ENCODE data around the gene SERINC3.

Gene SERINC3

DNA sequence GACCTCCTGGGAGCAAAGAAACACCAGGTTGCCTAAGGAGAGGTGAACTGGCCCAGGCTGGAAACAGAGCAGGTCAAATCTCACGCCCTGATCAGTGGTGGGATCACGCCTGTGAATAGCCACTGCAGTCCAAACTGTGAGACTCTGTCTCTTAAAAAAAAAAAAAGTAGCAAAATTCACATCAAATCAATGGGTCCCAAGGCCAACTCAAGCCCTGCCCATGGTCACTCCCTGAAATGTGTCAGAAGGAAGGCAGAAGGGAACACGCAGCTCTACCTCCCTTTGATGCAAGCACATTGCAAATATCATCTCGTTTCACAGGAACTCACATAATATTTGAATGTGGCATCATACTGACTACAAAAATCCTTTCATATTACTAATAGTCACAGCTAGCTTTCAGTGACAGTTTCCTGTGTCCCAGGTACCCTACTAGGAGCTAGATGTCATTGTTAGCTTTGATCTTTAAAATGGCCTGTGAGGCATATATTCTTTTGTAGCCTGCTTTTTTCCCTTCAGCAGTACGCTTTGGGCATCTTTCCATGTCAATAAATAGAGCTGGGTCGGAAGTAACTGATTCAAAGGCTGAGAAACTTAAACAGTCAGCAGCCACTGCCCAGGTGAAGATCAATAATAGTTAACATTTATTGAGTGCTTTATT is 60.6 kb downstream of the SERINC3 start:
- DNase-seq, result no peak

DNA sequence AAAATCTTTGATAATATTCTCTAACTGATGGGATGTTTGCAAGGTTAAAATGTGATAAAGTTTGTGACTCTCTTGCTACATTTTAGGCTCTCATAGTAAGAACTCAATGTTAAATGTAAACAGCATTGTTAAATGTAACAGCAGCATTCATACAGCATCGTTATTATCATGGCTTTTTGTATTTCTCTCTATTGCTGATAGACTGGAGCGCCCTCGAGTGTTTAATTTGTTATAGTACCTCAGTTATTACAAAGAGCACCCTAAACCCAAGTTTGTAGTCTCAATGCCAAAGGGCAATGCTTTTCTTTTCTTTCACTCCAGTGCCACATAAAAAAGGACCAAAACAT is 61.1 kb downstream of the SERINC3 start:
- DNase-seq, result peak; percentile 4

DNA sequence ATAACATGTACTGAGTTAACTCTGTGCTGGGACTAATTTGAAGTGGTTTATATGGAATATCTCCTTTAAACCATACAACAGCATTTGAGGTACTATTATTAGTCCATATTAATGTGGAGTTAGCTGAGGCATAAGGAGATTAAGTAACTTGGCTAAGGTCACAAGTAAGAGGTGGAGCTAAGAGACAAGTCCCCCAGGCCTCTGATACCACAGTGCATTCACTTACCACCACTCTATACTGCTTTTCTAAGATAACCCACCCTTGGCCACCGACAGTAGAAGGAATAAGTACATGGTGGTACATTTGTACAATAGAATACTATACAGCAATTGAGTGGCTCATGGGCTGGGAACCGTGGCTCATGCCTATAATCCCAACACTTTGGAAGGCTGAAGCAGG is 62.6 kb downstream of the SERINC3 start:
- DNase-seq, result no peak

DNA sequence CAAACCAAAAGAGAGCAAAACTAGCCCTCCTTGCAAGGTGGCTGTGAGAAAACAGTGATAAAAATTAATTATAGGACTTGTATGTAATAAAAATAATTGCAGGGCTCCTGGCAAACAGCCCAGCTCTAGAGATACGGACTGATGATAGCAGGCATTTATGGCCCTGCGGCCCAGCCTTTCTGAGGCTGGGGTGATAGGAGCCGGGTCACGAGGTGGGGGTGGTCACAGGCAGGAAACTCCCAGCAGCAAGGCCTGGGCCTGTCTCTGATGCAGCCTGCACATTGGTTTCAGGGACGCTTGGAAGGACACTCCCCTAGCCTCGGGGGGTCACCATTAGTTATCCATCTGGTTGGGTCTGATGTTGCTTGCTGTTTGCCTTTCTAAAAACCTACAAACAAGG is 64.9 kb downstream of the SERINC3 start:
- DNase-seq, result no peak

DNA sequence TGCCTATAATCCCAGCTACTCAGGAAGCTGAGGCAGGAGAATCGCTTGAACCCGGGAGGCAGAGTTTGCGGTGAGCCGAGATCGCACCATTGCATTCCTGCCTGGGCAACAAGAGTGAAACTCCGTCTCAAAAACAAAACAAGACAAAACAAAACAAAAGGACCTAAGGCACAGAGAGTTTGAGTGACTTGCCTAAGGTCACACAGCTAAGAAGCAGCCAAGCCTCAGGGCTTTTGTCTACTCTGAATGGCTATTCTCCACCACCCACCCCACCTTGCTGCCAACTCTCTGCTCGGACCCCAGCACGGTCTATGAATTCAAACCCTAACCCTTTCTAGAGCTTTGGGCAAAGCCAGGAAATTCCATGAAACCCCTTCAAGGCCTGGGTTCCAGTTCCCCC is 65.3 kb downstream of the SERINC3 start:
- no peak for DNase-seq

DNA sequence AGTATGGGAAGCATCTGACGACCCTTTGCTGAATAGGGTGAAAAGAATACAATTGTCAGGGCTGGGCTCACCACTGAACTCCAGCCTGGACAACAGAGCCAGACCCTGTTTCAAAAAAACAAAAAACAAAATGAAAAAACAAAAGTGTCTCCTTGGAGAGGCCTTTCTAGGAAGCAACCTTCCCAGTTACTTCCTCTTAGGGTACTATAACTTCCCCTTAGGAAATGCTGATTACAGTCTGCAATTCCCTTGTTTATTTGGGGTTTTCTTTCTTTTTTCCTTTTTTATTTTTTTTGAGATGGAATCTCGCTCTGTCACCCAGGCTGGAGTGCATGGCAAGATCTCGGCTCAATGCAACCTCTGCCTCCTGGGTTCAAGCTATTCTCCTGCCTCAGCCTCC is 66.7 kb downstream of the SERINC3 start:
- DNase-seq, result no peak

DNA sequence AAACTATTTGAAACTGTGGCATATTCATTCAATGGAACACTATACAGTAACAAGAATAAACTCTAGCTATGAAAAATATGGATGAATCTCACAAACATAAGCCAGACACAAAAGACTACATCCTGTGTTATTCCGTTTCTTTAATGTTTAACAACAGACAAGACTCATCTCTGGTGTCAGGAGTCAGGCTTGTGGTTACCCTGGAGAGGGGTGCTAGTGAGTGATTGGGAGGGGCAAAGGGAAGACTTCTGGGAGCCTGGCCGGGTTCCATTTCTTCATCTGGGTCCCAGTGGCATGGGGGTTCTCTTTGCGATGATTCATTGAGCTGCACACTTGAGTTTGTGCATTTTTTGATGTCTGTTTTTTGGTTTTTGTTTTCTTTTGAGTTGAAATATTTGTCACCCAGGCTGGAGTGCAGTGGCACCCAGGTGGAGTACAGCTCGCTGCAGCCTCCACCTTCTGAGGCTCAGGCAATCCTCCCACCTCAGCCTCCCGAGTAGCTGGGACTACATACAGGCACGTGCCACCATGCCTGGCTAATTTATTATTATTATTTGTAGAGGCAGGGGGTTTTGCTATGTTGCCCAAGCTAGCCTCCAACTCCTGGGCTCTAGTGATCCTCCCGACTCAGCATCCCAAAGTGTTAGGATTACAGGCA is 67.4 kb downstream of the SERINC3 start:
- DNase-seq, result no peak

DNA sequence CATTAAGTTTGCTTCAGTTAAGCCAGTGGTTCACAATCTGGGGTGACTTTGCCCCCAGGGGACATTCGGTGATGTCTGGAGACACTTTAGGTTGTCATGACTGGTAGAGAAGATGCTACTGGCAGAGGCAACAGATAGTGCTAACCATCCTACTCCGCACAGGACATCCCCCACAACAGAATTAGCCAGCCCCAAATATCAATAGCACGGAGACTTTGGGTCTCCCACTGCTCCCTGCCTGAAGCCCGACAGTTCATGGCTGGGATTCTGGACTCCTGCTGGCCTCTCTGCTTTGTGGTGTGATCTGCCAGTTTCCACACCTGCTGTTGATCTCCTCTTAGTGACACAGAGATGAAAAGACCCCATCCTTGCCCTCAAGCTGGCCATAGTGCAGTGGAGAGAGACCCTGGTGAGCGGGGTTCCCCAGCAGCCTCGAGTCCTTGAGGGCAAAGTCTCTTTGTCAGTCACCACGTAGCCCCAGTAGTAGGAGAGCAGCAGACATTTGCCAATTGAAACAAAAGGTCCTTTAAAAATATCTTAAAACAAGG is 70.9 kb downstream of the SERINC3 start:
- DNase-seq, result no peak

DNA sequence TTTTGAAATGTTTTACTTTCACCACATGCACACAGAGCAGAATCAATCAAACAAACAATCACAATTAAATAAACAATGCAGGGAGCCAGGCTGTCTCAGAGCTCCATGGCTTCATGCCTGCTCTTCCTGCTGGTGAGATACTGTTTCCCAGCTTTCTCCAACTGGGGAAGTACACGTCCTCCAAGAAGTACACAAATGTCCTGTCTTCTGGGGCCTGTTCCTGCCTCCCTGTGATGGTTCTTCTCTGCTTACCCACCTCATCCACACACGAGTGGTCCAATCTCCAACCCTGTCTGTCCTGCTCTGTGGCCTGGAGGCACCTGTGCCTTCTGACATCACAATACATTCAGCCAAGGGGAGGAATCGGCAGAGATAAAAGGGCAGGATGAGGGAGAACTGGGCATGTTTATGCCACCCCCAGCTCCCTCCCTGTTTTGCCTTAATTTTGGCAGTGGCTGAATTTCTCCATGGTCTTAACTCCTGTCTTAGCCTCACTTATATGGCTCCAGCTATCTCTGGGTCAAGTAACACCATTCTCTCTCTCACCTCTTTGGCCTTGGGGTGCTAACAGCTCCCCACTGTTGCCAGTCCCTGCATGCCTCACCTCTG is 71.5 kb downstream of the SERINC3 start:
- DNase-seq, result no peak

DNA sequence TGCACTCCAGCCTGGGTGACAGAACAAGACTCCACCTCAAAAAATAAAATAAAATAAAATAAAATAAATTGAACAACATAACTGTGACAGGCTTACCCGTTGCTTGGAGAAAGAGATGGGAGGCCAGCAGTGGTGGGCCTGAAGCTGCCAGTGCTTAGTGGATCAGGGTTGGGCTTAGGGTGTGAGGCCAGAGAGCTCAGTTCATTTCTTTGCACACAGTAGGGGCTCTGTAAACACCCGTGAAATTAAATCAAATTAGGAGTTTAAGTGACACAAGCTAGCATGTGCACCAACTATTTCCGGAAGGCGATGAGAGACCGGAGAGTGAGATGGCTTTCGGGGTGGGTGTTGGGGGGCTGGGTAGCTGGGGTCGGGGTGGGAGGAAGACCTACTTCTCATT is 72.0 kb downstream of the SERINC3 start:
- no peak for DNase-seq

DNA sequence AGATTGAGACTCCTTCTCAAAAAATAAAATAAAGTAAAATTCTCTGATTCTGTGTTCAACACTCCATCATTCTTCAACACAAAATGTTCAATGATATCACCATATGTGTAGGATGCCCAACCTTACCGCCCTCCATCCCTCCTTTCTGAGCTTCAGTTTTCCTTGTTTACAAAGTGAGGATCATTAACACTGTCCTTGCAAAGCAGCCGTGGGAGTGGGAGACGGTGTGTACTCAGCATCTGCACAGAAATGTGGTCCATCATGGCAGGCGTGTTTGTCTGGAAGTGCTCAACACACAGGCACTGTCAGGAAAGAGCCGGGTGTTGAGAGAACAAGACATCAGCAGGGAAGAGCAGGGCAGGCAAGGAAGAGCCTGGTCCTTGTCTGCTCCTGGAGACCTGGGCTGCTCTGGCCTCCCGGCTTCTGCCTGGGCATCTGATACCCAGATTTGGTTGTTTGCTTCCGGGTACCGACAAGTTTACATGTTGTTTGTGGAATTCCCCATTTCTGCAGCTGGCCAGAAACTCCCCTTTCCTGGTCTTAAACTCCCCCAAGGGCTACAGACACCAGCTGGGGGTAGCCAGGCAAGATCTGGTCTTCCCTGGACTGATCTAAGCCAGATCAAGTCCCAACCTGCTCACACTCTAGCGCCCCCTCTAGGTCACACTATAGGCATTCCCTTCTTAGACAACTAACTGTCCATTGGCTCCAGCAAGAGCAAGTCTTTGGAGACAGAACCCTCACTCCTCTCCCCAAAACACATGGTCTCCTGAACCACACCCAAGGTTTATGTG is 72.9 kb downstream of the SERINC3 start:
- DNase-seq, result no peak

DNA sequence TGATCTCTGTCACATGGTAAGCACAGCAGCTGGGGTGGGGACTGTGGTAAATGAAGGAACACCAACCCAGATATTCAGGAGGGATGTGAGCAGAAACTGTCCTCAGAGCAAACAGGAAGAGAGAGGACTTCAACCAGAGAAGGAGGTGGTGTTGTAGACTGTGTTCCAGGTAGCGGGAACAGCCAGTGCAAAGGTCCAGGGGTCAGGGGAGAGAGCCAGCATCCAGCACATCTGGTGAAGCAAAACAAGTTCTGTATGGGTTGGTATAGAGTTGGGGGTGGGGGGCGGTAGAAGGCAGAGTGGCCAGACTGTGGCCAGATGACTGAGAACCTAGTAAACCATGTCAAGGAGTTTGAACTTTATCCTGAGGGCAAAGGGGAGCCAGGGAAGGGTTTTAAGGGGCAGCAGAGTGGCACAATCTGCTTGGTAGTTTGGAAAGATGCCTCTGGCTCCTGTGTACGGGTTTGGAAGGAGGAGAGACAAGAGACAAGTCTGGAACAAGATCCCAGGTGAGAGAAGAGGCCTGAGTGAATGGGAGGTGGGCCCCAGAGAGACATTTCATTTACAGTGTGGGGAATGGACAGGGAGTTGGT is 73.9 kb downstream of the SERINC3 start:
- DNase-seq, result no peak

Measured in DMS79 treated with DMSO at 0.1 percent for 48 hours (cell line).